Measurements from ENCODE around the gene HIGD1B. TPM values are rescaled to one million over a fixed set of nuclear protein-coding genes. Genes with fewer than 3 reads are reported as not detected.

HIGD1B gene
- total and polyA plus RNA-seq, 10 of the 15 experiments (the other 5 are each of a cell fraction or from before 2014, with no cell fraction given), result 1.0 TPM; not detected in 9

DNA sequence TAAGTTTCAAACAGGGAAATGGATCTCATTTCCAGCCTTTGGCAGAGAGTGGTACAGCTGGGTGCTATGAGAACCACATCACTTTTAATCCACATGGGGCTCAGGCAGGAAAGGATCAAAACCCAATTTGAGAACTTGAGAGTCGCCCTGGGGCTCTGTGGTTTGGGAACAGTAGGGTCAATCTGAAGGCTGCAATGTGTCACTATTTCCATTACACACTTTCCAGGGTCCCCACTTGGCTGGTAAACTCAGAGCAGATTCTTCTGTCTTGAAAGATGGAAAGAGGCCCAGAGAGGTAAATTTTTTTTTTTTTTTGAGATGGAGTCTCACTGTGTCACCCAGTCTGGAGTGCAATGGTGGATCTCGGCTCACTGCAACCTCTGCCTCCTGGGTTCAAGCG lies 6.7 kb upstream of the HIGD1B start:
- ATAC-seq (no peak), DNase-seq (ENCODE audit: low read depth, low spot score) (no peak), FAIRE-seq (no peak)
- H3K27ac ChIP-seq (ENCODE audit: control insufficient read depth, insufficient read depth), result no peak overlapping the region
- H3K36me3 ChIP-seq (ENCODE audit: control insufficient read depth in 2 of 2, insufficient read depth in 2 of 2, low read length in 1 of 2), result no peaks in the 10 kb centered on the region
- in situ Hi-C loops (cut with MboI), result no loop called here
- BruUV-seq (replicated peaks), result no TSS peak
- no peaks in the 10 kb centered on the region for H3K9me3 ChIP-seq (replicated peaks; ENCODE audit: control insufficient read depth, insufficient read depth, low read length)
- ChIA-PET CTCF (interaction anchor here (0.8 to 1.7 kb wide), 2 partner anchors 62 to 63 kb away, joined by 4 to 5 read pairs; no protein-coding TSS in a partner anchor), RAD21 (ENCODE audit: unreplicated experiment) (interaction anchor here (1.3 kb wide), 1 partner anchor 62 kb away, joined by 6 read pairs; no protein-coding TSS in a partner anchor), POLR2A (no interaction called here), SMC1A (ENCODE audit: uncharacterized antibody, unreplicated experiment) (no interaction called here)
- no peaks in the 10 kb centered on the region for H4K20me1 ChIP-seq (ENCODE audit: control insufficient read depth, insufficient read depth)
- no peak overlapping the region for H3K9ac ChIP-seq (ENCODE audit: control insufficient read depth, insufficient read depth, low read length)
- no peak for TF ChIP-seq ZNF24 (IDR thresholded peaks at IDR 0.05)
- no peak for TF ChIP-seq KLF5 (IDR thresholded peaks at IDR 0.05; ENCODE audit: partially characterized antibody)
- TF ChIP-seq MYC (IDR thresholded peaks at IDR 0.05; ENCODE audit: insufficient read depth, insufficient read length, insufficient replicate concordance, low read length, severe bottlenecking), result no peak
- TF ChIP-seq, protein P1, sequence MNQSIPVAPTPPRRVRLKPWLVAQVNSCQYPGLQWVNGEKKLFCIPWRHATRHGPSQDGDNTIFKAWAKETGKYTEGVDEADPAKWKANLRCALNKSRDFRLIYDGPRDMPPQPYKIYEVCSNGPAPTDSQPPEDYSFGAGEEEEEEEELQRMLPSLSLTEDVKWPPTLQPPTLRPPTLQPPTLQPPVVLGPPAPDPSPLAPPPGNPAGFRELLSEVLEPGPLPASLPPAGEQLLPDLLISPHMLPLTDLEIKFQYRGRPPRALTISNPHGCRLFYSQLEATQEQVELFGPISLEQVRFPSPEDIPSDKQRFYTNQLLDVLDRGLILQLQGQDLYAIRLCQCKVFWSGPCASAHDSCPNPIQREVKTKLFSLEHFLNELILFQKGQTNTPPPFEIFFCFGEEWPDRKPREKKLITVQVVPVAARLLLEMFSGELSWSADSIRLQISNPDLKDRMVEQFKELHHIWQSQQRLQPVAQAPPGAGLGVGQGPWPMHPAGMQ (IDR thresholded peaks at IDR 0.05; ENCODE audit: borderline replicate concordance), result no peak
- TF ChIP-seq BHLHE40 (IDR thresholded peaks at IDR 0.05; ENCODE audit: borderline replicate concordance in 1 of 2, low read depth in 2 of 2, low read length in 1 of 2), result no peak
- WGBS (ENCODE audit: insufficient coverage, insufficient replicate concordance, low lambda C conversion rate, missing lambda C conversion rate), result 66% methylated on average over 3 of the region's 3 CpGs
- no peak overlapping the region for H3K4me2 ChIP-seq (ENCODE audit: control insufficient read depth, insufficient read depth)
- no peaks in the 10 kb centered on the region for H3K4me1 ChIP-seq (ENCODE audit: control insufficient read depth, insufficient read depth, low read length)
- H2AFZ ChIP-seq (ENCODE audit: control insufficient read depth, low read depth, low read length), result no peak overlapping the region
- no peaks in the 10 kb centered on the region for H3K79me2 ChIP-seq (ENCODE audit: control insufficient read depth, insufficient read depth, low read length)
- intact Hi-C loops (cut with micrococcal nuclease; ENCODE audit: unreplicated experiment), result no loop called here
- H3K27me3 ChIP-seq (replicated peaks in 1 of 2; ENCODE audit: control insufficient read depth in 2 of 2, insufficient read depth in 2 of 2, low read length in 1 of 2), result no peaks in the 10 kb centered on the region
- H3K4me3 ChIP-seq, result no peak overlapping the region

DNA sequence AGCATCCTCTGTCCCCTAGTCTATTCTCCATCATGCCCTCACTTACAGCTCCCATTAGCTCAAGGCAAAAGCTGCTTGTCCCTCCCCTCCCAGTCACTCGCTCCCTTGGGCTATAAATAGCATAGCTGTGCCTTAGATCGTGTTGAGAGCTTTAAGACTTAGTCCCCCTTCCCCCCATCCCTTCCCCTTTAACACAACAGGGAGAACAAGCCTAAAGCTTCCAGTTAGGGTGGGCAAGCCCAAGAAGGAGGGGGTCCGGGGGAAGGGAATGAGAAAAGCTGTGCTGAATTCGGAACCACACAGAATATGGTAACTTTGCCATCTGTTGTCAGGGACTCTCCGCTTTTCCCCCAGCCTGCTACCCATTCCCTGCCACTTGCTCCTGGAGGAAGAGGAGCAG lies 4.9 kb upstream of the HIGD1B start:
- FAIRE-seq, result no peak
- Histone ChIP-seq H3K9me3 (replicated peaks; ENCODE audit: control insufficient read depth, insufficient read depth, low read length) (no peaks in the 10 kb centered on the region), H2AFZ (ENCODE audit: control insufficient read depth, low read depth, low read length) (no peak overlapping the region), H3K4me2 (ENCODE audit: control insufficient read depth, insufficient read depth) (no peak overlapping the region), H3K27ac (ENCODE audit: control insufficient read depth, insufficient read depth) (no peak overlapping the region), H3K4me3 (no peak overlapping the region), H3K36me3 (ENCODE audit: control insufficient read depth in 2 of 2, insufficient read depth in 2 of 2, low read length in 1 of 2) (no peaks in the 10 kb centered on the region), H3K27me3 (replicated peaks in 1 of 2; ENCODE audit: control insufficient read depth in 2 of 2, insufficient read depth in 2 of 2, low read length in 1 of 2) (no peaks in the 10 kb centered on the region), H4K20me1 (ENCODE audit: control insufficient read depth, insufficient read depth) (no peaks in the 10 kb centered on the region), H3K79me2 (ENCODE audit: control insufficient read depth, insufficient read depth, low read length) (no peaks in the 10 kb centered on the region), H3K9ac (ENCODE audit: control insufficient read depth, insufficient read depth, low read length) (no peak overlapping the region), H3K4me1 (ENCODE audit: control insufficient read depth, insufficient read depth, low read length) (no peaks in the 10 kb centered on the region)
- intact Hi-C loops (cut with micrococcal nuclease; ENCODE audit: unreplicated experiment) (no loop called here), in situ Hi-C loops (cut with MboI) (no loop called here)
- CTCF ChIA-PET, result interaction anchor here (0.9 kb wide), 1 partner anchor 65 kb away, joined by 3 read pairs; no protein-coding TSS in a partner anchor
- RAD21 ChIA-PET (ENCODE audit: unreplicated experiment), result no interaction called here
- ATAC-seq, result no peak
- POLR2A ChIA-PET, result no interaction called here
- no peak for DNase-seq (ENCODE audit: low read depth, low spot score)
- no TSS peak for BruUV-seq (replicated peaks)
- SMC1A ChIA-PET (ENCODE audit: uncharacterized antibody, unreplicated experiment), result no interaction called here
- 65% methylated on average over 5 of the region's 5 CpGs for WGBS (ENCODE audit: insufficient coverage, insufficient replicate concordance, low lambda C conversion rate, missing lambda C conversion rate)
- TF ChIP-seq, protein P2, sequence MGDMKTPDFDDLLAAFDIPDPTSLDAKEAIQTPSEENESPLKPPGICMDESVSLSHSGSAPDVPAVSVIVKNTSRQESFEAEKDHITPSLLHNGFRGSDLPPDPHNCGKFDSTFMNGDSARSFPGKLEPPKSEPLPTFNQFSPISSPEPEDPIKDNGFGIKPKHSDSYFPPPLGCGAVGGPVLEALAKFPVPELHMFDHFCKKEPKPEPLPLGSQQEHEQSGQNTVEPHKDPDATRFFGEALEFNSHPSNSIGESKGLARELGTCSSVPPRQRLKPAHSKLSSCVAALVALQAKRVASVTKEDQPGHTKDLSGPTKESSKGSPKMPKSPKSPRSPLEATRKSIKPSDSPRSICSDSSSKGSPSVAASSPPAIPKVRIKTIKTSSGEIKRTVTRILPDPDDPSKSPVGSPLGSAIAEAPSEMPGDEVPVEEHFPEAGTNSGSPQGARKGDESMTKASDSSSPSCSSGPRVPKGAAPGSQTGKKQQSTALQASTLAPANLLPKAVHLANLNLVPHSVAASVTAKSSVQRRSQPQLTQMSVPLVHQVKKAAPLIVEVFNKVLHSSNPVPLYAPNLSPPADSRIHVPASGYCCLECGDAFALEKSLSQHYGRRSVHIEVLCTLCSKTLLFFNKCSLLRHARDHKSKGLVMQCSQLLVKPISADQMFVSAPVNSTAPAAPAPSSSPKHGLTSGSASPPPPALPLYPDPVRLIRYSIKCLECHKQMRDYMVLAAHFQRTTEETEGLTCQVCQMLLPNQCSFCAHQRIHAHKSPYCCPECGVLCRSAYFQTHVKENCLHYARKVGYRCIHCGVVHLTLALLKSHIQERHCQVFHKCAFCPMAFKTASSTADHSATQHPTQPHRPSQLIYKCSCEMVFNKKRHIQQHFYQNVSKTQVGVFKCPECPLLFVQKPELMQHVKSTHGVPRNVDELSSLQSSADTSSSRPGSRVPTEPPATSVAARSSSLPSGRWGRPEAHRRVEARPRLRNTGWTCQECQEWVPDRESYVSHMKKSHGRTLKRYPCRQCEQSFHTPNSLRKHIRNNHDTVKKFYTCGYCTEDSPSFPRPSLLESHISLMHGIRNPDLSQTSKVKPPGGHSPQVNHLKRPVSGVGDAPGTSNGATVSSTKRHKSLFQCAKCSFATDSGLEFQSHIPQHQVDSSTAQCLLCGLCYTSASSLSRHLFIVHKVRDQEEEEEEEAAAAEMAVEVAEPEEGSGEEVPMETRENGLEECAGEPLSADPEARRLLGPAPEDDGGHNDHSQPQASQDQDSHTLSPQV (IDR thresholded peaks at IDR 0.05), result no peak
- TF ChIP-seq EP300 (IDR thresholded peaks at IDR 0.05; ENCODE audit: borderline replicate concordance in 1 of 2, control insufficient read depth in 1 of 2, low read depth in 2 of 2, low read length in 2 of 2), result no peak
- no peak for TF ChIP-seq SMAD5 (IDR thresholded peaks at IDR 0.05; ENCODE audit: low read depth)
- no peak for TF ChIP-seq STAT1 (conservative IDR thresholded peaks at IDR 0.05)
- TF ChIP-seq BHLHE40 (IDR thresholded peaks at IDR 0.05; ENCODE audit: borderline replicate concordance in 1 of 2, low read depth in 2 of 2, low read length in 1 of 2), result no peak
- TF ChIP-seq YBX1 (IDR thresholded peaks at IDR 0.05), result no peak
- TF ChIP-seq, protein P3, sequence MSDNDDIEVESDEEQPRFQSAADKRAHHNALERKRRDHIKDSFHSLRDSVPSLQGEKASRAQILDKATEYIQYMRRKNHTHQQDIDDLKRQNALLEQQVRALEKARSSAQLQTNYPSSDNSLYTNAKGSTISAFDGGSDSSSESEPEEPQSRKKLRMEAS (IDR thresholded peaks at IDR 0.05; ENCODE audit: low read depth, low read length), result no peak
- TF ChIP-seq CBFB (IDR thresholded peaks at IDR 0.05; ENCODE audit: low read depth), result no peak

Data from GM12878 (cell line).